Fibroblast of pulmonary artery (primary cell): ENCODE data around the gene C17orf113.

ENCODE experiments used
- DNase-seq: peaks from one replicate; pipeline ENCODE4 v3.0.0-alpha.2; 2010; ENCODE audit warnings: low read depth
- H3K4me3 ChIP-seq: replicated peaks from 2 replicates; pipeline ENCODE4 v1.5.1; 2011; ENCODE audit warnings: low read depth, mild to moderate bottlenecking, control low read depth, low read length, moderate library complexity
- TF ChIP-seq, protein P1 (sequence below): IDR thresholded peaks from 2 replicates; pipeline ENCODE4 v1.5.1; 2011; ENCODE audit warnings: mild to moderate bottlenecking, control low read depth, low read length, inconsistent platforms; ENCODE audit errors: missing control alignments

C17orf113 gene

DNA sequence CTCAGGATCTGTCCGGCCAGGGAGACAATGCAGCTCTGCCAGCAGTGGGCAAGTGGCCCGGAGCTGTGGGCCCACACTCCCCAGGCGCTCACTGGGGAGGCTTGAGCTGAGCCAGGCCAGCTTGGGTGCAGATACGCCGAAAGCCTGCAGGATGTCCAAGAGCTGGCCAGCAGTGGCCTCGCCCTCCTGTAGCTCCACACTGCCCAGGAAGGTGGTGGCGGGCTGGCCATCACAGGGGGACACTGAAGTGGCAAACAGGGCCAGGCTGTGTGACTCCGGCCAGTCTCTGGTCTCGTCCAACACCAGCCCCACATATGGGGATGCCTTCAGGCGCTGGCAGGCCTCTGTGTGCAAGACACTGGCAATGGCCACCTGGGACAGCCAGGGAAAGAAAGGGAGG, 9.6 kb downstream of the C17orf113 start:
- TF ChIP-seq, protein P1, sequence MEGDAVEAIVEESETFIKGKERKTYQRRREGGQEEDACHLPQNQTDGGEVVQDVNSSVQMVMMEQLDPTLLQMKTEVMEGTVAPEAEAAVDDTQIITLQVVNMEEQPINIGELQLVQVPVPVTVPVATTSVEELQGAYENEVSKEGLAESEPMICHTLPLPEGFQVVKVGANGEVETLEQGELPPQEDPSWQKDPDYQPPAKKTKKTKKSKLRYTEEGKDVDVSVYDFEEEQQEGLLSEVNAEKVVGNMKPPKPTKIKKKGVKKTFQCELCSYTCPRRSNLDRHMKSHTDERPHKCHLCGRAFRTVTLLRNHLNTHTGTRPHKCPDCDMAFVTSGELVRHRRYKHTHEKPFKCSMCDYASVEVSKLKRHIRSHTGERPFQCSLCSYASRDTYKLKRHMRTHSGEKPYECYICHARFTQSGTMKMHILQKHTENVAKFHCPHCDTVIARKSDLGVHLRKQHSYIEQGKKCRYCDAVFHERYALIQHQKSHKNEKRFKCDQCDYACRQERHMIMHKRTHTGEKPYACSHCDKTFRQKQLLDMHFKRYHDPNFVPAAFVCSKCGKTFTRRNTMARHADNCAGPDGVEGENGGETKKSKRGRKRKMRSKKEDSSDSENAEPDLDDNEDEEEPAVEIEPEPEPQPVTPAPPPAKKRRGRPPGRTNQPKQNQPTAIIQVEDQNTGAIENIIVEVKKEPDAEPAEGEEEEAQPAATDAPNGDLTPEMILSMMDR: no peak

GRCh38 chr17:42039794-42040763, 10.3 kb downstream of the C17orf113 start:
- H3K4me3 ChIP-seq: no peak overlapping the region
- no peak for DNase-seq
- TF ChIP-seq, protein P1: no peak

More for the DNA sequence above, 9.6 kb downstream of the C17orf113 start:
- DNase-seq: no peak
- H3K4me3 ChIP-seq: no peak overlapping the region

DNA sequence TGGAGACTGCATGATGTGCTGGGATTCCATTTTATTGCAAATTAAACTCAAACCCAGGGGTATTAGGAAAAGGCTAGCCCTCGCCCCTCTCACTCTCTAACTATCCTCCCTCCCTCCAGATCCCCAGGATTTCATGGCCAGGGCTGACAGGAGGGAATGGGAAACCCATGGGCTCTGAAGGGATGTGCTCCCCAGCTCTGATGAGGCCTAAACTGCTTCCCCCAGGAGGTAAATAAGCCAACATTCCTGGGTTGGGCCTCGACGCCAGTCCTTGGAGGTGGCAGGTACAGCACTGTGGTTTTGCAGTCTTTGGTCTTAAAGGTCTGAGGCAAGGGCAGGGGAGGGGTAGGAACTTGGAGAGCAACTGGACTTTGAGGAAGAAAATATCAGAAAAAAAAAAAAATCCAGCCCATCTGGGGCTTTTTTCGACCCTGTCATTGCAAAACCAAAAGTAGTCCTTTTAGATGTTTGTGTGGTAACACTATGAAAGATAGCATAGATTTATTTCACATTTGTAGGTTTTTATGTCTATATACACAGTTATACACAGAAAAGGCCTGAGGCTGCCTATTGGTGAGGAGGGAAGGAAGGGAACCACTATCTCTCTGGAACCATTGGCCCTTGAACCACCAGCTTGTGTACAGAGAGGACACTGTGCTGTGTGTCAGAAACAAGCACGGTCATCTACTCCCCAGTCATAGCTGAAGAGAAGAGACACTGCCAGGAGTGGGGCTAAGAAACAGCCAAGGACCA, 12.0 kb downstream of the C17orf113 start:
- H3K4me3 ChIP-seq: no peak overlapping the region
- TF ChIP-seq, protein P1: no peak
- no peak for DNase-seq

GRCh38 chr17:42034059-42034458, 16.3 kb downstream of the C17orf113 start:
- H3K4me3 ChIP-seq: no peak overlapping the region
- TF ChIP-seq, protein P1: no peak
- no peak for DNase-seq

DNA sequence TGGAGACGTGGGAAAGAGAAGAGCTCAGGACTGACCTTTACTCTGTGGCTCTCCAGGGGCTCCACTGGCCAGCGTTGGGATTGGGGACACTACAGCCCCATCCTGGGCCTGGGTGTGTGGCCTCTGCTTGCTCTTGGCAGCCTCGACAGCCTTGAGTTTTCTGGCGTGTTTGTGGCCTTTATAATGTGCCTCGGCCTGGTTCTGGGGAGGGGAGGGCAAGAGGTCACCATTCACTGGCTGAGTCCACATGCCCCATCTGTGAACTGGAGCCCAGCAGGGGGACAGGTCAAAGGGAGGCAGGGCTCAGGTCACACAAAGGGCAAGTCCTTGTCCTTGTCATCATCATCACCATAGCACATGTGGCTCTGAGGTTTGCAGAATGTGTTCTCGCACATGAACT, 18.8 kb downstream of the C17orf113 start:
- H3K4me3 ChIP-seq: no peak overlapping the region
- no peak for DNase-seq
- TF ChIP-seq, protein P1: no peak

DNA sequence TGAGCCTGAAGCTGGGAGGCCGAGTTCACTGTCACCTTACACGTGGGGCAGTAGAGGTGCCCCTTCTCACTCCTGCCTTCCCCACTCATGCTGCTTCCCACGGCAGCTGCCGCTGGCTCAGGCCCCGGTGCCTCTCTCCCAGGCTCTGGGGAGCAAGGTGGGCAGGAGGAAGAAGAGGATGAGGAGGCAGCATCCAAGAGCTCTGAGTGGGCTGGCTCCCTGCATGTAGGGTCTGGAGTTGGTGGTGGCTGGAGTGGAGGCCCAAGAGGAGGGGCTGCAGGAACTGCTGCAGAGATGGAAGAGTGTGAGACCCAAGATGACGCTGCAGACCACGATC, 21.6 kb downstream of the C17orf113 start:
- TF ChIP-seq, protein P1: no peak
- DNase-seq: no peak
- H3K4me3 ChIP-seq: no peak overlapping the region
